Measurements from ENCODE around the gene PHYHD1. TPM values are rescaled to one million over a fixed set of nuclear protein-coding genes. Genes with fewer than 3 reads are reported as not detected.

The PHYHD1 gene
- total RNA-seq, 1 donor: 3.2 TPM

DNA sequence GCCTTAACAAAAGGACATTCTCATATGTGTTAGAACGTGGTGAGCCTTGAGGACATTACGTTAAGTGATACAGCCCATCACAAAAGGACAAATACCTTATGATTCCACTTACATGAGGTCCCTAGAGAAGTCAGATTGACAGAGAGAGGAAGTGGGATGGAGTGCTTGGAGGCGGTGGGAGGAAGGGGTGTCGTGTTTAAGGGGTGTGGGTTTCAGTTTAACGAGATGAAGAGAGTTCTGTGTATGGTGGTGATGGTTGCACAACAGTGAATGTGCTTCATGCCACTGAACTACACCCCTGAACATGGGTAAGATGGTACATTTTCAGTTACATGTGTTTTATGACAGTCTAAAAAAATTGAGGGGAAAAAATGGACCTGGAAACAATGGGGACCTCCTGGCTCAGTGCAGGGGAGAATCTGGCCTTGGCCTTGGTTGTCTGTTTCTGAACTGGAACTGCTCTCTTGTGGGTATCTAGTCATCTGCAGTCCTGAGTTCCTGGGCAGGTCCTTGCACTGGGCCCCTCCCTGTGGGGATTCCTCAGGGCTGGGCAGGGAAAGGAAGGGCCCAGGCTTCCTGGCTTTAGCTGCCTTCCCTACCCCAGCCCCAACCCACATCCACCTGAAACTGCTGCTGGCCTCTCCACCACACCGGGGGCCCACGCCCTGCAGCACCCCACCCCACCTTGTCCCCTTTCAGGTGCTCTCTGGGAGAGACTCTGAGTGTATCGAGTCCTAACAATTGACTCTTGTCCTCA is 21.0 kb upstream of the PHYHD1 start:
- peak in 1 of 3 donors; percentile 44 for DNase-seq (ENCODE audit: low read depth in 2 of 3, low spot score in 2 of 3)

GRCh38 chr9:128901379-128901778 is 19.4 kb upstream of the PHYHD1 start:
- DNase-seq (ENCODE audit: low read depth in 2 of 3, low spot score in 2 of 3): no peak

- peak in 1 of 3 donors; percentile 11 for DNase-seq (ENCODE audit: low read depth in 2 of 3, low spot score in 2 of 3)
Measured at GRCh38 chr9:128901822-128902221, 19.0 kb upstream of the PHYHD1 start.

DNA sequence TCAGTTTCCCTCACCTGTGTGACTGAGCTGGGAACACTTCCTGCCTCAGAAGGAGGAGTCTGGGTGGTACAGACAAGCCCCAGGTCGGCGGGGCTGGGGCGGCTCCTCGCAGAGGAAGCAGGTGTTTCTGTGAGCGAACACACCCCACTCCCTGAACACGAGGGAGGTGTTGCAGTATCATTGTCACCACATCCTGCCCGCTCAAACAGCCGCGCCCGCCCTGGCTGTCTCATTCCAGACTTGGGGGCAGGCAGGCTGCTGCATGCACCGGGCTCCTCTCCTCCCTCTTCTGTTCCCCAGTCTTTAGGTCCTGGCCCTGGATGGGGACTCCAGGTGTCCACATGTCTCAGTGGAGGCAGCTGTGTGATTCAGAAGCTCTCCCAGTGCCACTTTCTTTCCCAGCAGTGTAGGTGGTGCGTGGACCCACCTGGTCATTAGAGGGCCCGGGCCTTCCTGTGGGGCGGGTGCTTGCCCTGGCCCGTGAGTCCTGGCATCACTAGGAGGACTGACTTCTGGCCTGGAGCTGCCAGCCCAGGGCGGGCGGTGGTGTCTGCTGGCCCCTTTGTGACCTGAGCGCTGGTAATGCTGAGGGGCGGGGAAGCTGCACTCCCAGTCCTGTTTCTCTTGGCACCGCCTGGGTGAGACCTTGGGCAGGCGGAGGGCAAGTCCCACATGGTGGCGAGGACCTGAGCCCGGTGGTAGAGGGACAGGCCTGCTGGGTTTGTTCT is 18.3 kb upstream of the PHYHD1 start:
- peak; percentile 66 to 88 (median 81) for DNase-seq (ENCODE audit: low read depth in 2 of 3, low spot score in 2 of 3)

- no peak for DNase-seq (ENCODE audit: low read depth in 2 of 3, low spot score in 2 of 3)
Measured at GRCh38 chr9:128903079-128903461, 17.7 kb upstream of the PHYHD1 start.

DNA sequence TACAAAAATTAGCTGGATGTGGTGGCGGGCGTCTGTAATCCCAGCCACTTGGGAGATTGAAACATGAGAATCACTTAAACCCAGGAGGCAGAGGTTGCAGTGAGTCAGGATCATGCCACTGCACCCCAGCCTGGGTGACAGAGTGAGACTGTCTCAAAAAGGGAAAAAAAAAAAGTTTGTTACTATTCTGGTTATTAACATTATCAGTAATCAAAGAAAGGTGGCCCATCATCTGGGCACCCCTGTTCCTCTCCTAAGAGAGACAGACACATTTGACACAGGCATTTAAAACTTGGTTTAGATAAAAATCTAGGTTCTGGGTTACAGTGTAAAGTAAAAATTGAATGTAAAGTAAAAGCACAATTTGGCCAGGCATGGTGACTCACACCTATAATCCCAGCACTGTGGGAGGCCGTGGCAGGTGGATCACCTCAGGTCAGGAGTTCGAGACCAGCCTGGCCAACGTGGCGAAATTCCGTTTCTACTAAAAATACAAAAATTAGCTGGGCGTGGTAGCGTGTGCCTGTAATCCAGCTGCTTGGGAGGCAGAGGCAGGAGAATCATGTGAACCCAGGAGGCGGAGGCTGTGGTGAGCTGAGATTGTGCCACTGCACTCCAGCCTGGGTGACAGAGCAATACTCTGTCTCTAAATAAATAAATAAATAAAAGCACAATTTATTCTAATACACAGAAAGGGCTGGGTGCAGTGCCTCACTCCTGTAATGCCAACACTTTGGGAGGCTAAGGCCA is 16.7 kb upstream of the PHYHD1 start:
- no peak for DNase-seq (ENCODE audit: low read depth in 2 of 3, low spot score in 2 of 3)

GRCh38 chr9:128905964-128906363 is 14.8 kb upstream of the PHYHD1 start:
- no peak for DNase-seq (ENCODE audit: low read depth in 2 of 3, low spot score in 2 of 3)

GRCh38 chr9:128906741-128907140 is 14.0 kb upstream of the PHYHD1 start:
- DNase-seq (ENCODE audit: low read depth in 2 of 3, low spot score in 2 of 3): no peak

DNA sequence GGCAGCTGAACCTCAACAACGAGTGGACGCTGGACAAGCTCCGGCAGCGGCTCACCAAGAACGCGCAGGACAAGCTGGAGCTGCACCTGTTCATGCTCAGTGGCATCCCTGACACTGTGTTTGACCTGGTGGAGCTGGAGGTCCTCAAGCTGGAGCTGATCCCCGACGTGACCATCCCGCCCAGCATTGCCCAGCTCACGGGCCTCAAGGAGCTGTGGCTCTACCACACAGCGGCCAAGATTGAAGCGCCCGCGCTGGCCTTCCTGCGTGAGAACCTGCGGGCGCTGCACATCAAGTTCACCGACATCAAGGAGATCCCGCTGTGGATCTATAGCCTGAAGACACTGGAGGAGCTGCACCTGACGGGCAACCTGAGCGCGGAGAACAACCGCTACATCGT is 12.4 kb upstream of the PHYHD1 start:
- no peak for DNase-seq (ENCODE audit: low read depth in 2 of 3, low spot score in 2 of 3)

DNA sequence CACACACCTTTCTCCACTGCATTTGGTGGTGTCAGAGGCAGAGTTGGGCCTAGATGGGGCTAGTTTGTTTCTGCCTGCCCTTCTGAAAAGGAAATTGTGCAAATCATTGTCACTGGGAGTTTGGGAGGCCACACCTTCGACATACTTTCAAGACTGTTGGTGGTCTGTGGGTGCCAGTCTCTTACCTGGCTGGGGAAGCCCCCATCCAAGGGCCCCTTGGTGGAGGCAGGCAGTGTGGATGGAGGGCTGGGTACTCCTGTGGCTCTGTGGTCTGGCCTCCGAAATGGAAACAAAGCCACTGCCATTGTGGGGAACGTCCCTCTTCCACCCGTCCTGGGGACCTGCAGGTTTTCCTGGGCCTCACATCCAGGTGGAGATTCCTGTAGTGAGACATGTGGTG is 10.9 kb upstream of the PHYHD1 start:
- DNase-seq (ENCODE audit: low read depth in 2 of 3, low spot score in 2 of 3): no peak

- no peak for DNase-seq (ENCODE audit: low read depth in 2 of 3, low spot score in 2 of 3)
Measured at GRCh38 chr9:128910906-128911305, 9.9 kb upstream of the PHYHD1 start.

DNA sequence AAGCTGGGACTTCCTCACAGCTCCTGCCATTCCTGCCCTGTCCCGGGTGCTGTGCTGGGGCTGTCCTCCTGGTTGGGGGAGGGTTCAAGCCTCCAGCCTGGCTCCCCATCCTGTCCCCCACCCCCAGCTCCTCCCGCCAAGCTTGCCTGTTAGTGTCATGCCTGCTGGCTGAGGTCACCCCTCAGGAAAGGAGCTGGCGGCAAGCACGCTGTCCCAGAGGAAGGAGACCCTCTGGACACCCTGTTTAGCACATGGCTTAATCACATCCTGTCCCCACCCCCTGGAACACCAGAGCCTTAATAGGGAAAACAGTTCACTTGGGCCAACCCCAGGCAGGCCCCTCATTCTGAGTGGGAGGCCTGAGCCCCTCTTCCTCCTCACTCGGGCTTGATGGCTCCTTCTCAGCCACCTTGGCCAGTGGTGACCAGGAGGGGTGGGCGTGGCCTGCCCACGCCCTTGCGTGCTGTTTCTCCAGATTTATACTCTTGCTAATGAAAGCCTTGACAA is 9.2 kb upstream of the PHYHD1 start:
- DNase-seq (ENCODE audit: low read depth in 2 of 3, low spot score in 2 of 3): no peak

DNA sequence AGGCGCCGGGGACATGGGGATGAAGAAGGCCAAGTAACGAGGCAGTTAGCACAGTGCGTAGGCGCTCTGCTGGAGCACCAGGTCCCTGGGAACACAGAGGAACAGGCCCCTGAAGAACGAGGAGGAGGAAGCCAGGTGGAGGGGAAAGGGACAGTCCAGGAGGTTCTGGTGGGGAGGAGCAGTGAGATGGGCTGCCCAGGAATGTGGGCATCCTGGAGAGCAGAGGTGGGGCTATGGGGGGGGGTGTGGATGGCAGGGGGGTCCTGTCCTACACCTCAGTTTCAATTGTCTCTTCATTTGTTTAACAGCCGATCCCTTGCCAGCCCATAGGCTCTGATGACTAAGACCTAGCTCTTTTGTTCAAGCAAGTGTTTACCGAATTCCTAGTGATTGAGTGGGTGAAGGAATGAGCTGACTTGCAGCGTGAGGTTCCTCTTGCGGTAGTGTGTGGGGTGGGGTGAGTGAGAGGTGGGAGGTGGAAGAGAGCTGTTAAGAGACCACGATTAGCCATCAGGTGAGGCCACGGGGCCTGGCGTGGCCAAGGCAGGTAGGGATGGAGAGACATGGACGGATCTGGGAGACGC is 8.4 kb upstream of the PHYHD1 start:
- DNase-seq (ENCODE audit: low read depth in 2 of 3, low spot score in 2 of 3): no peak

- no peak for DNase-seq (ENCODE audit: low read depth in 2 of 3, low spot score in 2 of 3)
Measured at GRCh38 chr9:128913048-128913900, 7.5 kb upstream of the PHYHD1 start.

GRCh38 chr9:128913995-128914772 is 6.6 kb upstream of the PHYHD1 start:
- no peak for DNase-seq (ENCODE audit: low read depth in 2 of 3, low spot score in 2 of 3)

- no peak for DNase-seq (ENCODE audit: low read depth in 2 of 3, low spot score in 2 of 3)
Measured at GRCh38 chr9:128916204-128916603, 4.6 kb upstream of the PHYHD1 start.

DNA sequence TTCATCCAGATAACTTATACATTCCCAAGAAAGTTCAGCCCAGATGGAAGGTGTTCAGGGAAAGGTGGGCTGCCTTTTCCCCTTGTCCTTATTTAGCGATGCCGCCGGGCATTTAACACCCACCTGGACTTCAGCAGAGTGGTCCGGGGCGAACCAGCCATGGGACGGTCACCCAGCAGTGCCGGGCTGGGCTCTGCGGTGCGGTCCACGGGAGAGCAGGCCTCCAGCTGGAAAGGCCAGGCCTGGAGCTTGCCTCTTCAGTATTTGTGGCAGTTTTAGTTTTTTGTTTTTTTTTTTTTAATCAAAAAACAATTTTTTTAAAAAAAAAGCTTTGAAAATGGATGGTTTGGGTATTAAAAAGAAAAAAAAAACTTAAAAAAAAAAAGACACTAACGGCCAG is 4.0 kb upstream of the PHYHD1 start:
- no peak for DNase-seq (ENCODE audit: low read depth in 2 of 3, low spot score in 2 of 3)

- DNase-seq (ENCODE audit: low read depth in 2 of 3, low spot score in 2 of 3): no peak
Measured at GRCh38 chr9:128917151-128917849, 3.5 kb upstream of the PHYHD1 start.

DNA sequence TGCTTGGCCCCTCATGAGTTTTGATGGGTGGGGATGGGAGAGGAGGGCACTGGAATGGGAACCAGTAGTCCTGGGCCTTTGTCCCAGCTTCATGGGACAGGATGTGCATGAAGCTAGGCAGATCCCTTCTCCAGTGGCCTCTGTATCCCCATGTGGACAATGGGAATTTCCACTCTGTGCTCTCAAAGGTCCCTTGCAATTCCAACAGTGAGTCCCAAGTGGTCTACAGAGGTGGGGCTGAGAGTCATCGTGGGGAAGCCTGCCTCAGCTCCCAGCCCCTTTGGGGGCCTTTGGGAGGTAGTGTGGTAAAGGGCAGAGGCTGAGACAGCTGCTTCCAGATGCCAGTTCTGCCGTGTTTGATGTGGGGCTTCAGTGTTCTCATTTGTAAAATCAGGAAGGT is 1.9 kb upstream of the PHYHD1 start:
- no peak for DNase-seq (ENCODE audit: low read depth in 2 of 3, low spot score in 2 of 3)

Measured in hematopoietic multipotent progenitor cell (in vitro differentiated cells).